ENCODE results near the gene VPS13D. TPM values are rescaled to one million over a fixed set of nuclear protein-coding genes. Genes with fewer than 3 reads are reported as not detected.

VPS13D gene
- total RNA-seq, 4 donors from 2014 or later: 88.1 to 105 (median 97.1) TPM

GRCh38 chr1:12458571-12458970, 228.7 kb downstream of the VPS13D start:
- ATAC-seq (ENCODE audit: low FRiP score) (no peak), DNase-seq (ENCODE audit: low spot score) (no peak)
- no peak for TF ChIP-seq CTCF (IDR thresholded peaks at IDR 0.05)

GRCh38 chr1:12460121-12460520, 230.3 kb downstream of the VPS13D start:
- TF ChIP-seq CTCF (IDR thresholded peaks at IDR 0.05): no peak
- no peak for ATAC-seq (ENCODE audit: low FRiP score)
- DNase-seq (ENCODE audit: low spot score): no peak

GRCh38 chr1:12460911-12461621, 231.2 kb downstream of the VPS13D start:
- ATAC-seq (ENCODE audit: low FRiP score): no peak
- no peak for DNase-seq (ENCODE audit: low spot score)
- TF ChIP-seq CTCF (IDR thresholded peaks at IDR 0.05): no peak

GRCh38 chr1:12461754-12462153, 231.9 kb downstream of the VPS13D start:
- no peak for DNase-seq (ENCODE audit: low spot score)
- no peak for TF ChIP-seq CTCF (IDR thresholded peaks at IDR 0.05)
- ATAC-seq (ENCODE audit: low FRiP score): no peak

- no peak for ATAC-seq (ENCODE audit: low FRiP score)
- no peak for DNase-seq (ENCODE audit: low spot score)
- no peak for TF ChIP-seq CTCF (IDR thresholded peaks at IDR 0.05)
Observed at GRCh38 chr1:12462586-12462985, 232.8 kb downstream of the VPS13D start.

GRCh38 chr1:12464045-12464461, 234.2 kb downstream of the VPS13D start:
- ATAC-seq (ENCODE audit: low FRiP score) (peak; percentile 43), DNase-seq (ENCODE audit: low spot score) (no peak)
- TF ChIP-seq CTCF (IDR thresholded peaks at IDR 0.05): no peak

- peak; percentile 66 for ATAC-seq (ENCODE audit: low FRiP score)
- DNase-seq (ENCODE audit: low spot score): no peak
- no peak for TF ChIP-seq CTCF (IDR thresholded peaks at IDR 0.05)
Observed at GRCh38 chr1:12464598-12465056, 234.8 kb downstream of the VPS13D start.

All from omental fat pad (tissue), 4 donors.